AG04450 (cell line): ENCODE results near the gene HSPB8. TPM values are rescaled to one million over a fixed set of nuclear protein-coding genes. Genes with fewer than 3 reads are reported as not detected.

Experiments used
- CTCF ChIA-PET: fragments of 300-600, 350-600 bp; formaldehyde crosslinking; extraction: SDS; loops from one replicate; lab custom pipeline; 2022; ENCODE audit warnings: antibody characterized with exemption, inconsistent platforms; lab: Charles Lee
- POLR2A ChIA-PET: fragments of 350-600 bp; formaldehyde crosslinking; extraction: SDS; loops from one replicate; lab custom pipeline; 2021; ENCODE audit warnings: antibody characterized with exemption, inconsistent platforms; lab: Yijun Ruan, JAX
- DNase-seq: peaks from one replicate; pipeline ENCODE4 v3.0.0-alpha.2; 2011; ENCODE audit warnings: low read depth, low spot score
- H3K27ac ChIP-seq: one replicate; pipeline ENCODE4 v1.5.1; 2012; ENCODE audit warnings: low read depth, low read length, control low read depth
- H3K27me3 ChIP-seq: one replicate; pipeline ENCODE4 v1.6.0; 2012; ENCODE audit warnings: low read length; ENCODE audit not compliant: control insufficient read depth, insufficient read depth
- H3K4me3 ChIP-seq: 2 replicates; pipeline ENCODE4 v1.5.1; 2011; ENCODE audit warnings: mild to moderate bottlenecking, low read depth, low read length, control low read depth
- H3K9me3 ChIP-seq: 2 replicates; pipeline ENCODE4 v1.5.1; 2012; ENCODE audit warnings: low read length; ENCODE audit not compliant: control insufficient read depth, insufficient read depth
- polyA plus RNA-seq: library from polyadenylated mRNA; depleted of rRNA; stranded (reverse); fragments of >200 nt; gene quantifications from 2 replicates; pipeline ENCODE4 v1.2.3, GENCODE V29; 2011
- TF ChIP-seq, protein P1 (sequence below): IDR thresholded peaks from 2 replicates; pipeline ENCODE4 v1.5.1; 2011; ENCODE audit warnings: low read depth, low read length, control low read depth, inconsistent platforms

HSPB8 gene
- polyA plus RNA-seq, 1 experiment: 34.3 TPM

DNA sequence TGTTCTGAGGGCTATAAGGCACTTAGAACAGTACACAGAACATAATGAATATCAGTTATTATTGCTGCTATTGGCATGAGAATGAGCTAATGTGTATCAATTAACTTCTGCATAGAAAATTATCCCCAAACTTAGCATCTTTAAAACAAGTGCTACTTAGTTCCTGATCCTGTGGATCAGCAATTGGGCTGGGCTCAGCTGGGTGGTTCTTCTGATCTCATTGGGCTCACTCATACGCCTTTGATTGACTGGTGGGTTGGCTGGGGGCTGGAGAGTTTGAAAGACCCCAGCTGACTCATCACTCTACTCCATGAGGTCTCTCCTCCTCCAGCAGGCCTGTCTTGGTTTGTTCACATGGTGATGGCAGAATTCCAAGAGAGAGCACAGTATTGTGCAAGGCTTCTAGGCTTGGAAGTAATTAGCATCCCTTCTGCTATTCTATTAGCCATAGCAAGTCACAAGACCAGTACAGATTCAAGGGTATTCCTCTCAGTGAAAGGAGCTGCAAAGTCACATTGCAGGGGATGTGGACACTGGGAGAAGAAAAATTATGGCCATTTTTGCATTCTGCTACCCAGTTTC, 27.2 kb upstream of the HSPB8 start:
- H3K27me3 ChIP-seq: no peaks in the 10 kb centered on the region
- no peak overlapping the region for H3K4me3 ChIP-seq
- H3K9me3 ChIP-seq: peaks cover 21% of the 10 kb centered on the region
- TF ChIP-seq, protein P1, sequence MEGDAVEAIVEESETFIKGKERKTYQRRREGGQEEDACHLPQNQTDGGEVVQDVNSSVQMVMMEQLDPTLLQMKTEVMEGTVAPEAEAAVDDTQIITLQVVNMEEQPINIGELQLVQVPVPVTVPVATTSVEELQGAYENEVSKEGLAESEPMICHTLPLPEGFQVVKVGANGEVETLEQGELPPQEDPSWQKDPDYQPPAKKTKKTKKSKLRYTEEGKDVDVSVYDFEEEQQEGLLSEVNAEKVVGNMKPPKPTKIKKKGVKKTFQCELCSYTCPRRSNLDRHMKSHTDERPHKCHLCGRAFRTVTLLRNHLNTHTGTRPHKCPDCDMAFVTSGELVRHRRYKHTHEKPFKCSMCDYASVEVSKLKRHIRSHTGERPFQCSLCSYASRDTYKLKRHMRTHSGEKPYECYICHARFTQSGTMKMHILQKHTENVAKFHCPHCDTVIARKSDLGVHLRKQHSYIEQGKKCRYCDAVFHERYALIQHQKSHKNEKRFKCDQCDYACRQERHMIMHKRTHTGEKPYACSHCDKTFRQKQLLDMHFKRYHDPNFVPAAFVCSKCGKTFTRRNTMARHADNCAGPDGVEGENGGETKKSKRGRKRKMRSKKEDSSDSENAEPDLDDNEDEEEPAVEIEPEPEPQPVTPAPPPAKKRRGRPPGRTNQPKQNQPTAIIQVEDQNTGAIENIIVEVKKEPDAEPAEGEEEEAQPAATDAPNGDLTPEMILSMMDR: no peak
- CTCF ChIA-PET: interaction anchor here (0.6 kb wide), 1 partner anchor 713 kb away, joined by 8 read pairs; no protein-coding TSS in a partner anchor
- no peak overlapping the region for H3K27ac ChIP-seq
- POLR2A ChIA-PET: no interaction called here
- no peak for DNase-seq

DNA sequence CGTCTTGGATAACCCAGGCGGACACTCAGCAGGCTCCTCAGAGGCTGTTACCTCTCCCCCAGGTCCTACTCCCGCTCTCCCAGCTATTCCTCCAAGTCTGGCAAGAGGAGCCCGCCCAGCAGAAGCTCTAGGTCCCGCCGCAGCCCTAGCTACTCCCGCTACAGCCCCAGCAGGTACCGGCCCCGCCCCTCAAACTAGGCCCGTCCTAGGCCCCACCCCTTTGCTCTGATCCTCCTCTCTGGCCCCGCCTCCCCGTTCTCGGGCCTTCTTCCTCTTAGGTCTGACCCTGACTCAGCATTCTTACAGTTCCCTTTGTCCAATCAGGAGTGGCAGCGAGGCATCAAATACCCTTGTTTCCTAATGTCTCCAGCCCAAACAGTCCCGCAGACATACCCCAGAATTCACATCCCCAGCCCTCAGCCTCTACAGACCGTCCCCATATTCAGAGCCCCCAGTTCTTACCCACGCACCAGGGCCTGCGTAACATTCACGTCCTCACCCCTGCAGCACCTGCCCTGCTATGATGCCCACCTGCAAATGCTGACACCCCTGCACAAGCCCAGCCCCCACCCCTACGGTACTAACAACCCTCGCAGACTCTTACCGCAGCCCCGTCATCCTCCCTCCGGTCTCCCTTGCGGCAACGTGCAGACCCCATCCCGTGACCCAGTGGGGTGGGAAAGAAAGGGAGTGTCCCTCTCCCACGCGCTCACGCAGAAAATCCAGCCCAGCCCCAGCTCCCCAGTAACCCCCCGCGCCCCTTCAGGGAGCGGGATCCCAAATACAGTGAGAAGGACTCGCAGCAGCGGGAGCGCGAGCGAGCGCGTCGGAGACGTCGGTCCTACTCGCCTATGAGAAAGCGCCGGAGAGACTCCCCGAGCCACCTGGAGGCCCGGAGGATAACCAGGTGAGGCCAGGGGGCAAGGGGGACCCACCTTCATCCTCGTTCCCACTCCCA, 25.0 kb upstream of the HSPB8 start:
- H3K27me3 ChIP-seq: peaks cover 3% of the 10 kb centered on the region
- CTCF ChIA-PET: interaction anchor here (0.7 to 1.1 kb wide), 2 partner anchors 28 to 391 kb away, joined by 3 to 4 read pairs; no protein-coding TSS in a partner anchor
- POLR2A ChIA-PET: no interaction called here
- DNase-seq: no peak
- no peak overlapping the region for H3K27ac ChIP-seq
- TF ChIP-seq, protein P1: no peak
- H3K9me3 ChIP-seq: peaks cover 23% of the 10 kb centered on the region
- H3K4me3 ChIP-seq: peak overlapping the region; percentile 13

DNA sequence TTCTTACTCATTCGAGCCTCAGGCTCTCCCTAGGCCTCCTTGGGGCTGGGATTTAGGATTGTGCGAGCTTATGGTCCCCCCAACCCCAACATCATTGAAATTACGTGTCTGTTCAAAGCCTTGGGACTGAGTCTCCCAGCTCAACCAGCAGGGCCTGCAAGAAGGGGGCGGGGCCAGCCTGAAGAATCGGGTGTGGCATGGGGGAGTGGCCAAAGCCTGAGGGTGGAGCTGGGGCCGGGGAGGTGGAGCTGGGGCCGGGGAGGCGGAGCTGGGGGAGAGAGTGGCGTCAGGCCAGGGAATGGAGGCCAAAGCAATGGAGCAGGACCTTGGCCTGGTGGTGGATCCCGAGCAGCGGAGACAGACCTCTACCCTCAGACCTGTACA, 24.3 kb upstream of the HSPB8 start:
- Histone ChIP-seq H3K9me3 (peaks cover 23% of the 10 kb centered on the region), H3K27ac (no peak overlapping the region), H3K27me3 (peaks cover 3% of the 10 kb centered on the region), H3K4me3 (no peak overlapping the region)
- no peak for DNase-seq
- POLR2A ChIA-PET: no interaction called here
- CTCF ChIA-PET: no interaction called here
- TF ChIP-seq, protein P1: no peak

DNA sequence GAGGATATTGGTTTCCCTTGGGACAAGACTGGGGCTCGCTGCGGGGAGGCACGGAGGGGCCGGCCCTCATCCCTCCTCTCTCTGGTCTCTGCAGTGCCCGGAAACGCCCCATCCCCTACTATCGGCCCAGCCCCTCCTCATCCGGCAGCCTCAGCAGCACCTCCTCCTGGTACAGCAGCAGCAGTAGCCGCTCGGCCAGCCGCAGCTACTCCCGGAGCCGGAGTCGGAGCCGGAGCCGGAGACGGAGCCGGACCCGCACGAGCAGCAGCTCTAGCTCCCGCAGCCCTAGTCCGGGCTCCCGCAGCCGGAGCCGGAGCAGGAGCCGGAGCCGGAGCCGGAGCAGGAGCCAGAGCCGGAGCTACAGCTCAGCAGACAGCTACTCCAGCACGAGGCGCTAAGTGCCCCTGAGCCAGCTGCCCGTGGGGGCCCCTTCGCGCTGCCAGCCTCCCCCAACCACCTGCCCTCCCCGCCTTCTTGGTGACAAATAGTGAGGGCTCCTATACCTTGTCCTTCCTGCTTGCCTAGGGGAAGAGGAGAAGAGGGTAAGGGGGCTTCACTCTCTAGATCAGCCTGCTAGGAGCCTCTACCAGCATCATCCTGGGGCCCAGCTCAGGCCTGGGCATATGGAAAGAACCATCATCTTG, 22.2 kb upstream of the HSPB8 start:
- DNase-seq: no peak
- ChIA-PET CTCF (no interaction called here), POLR2A (no interaction called here)
- TF ChIP-seq, protein P1: 0 out of 2 replicates have a peak, but pooled peaks have one; percentile 2
- Histone ChIP-seq H3K27ac (no peak overlapping the region), H3K4me3 (no peak overlapping the region), H3K27me3 (peaks cover 3% of the 10 kb centered on the region), H3K9me3 (peaks cover 17% of the 10 kb centered on the region)
